DND-41 (cell line): ENCODE measurements around the gene MRGPRX4.

Experiments used
- CTCF ChIP-seq: IDR thresholded peaks from 2 replicates; pipeline ENCODE4 v1.5.1; 2012; ENCODE audit warnings: borderline replicate concordance, low read length, moderate library complexity, mild to moderate bottlenecking; ENCODE audit not compliant: poor library complexity, severe bottlenecking; ENCODE audit errors: extremely low read depth
- EZH2 ChIP-seq: IDR thresholded peaks from 3 replicates; pipeline ENCODE4 v1.6.1; 2012; ENCODE audit warnings: borderline replicate concordance, low read depth, mild to moderate bottlenecking, moderate library complexity, low read length, inconsistent platforms; ENCODE audit not compliant: severe bottlenecking

- TF ChIP-seq EZH2 (no peak), CTCF (no peak)
Measured at GRCh38 chr11:18193010-18193409, 20.4 kb downstream of the MRGPRX4 start.
